ENCODE data around the gene CD226.
"Not testable (repeated sequence)": the region's sequence is repeated elsewhere in the genome, so short reads cannot be mapped to it uniquely, and the experiment has no call there.

The CD226 gene

GRCh38 chr18:69871363-69871762, 76.3 kb downstream of the CD226 start:
- no peak for DNase-seq

GRCh38 chr18:69870736-69871135, 76.9 kb downstream of the CD226 start:
- no peak for DNase-seq

- no peak for DNase-seq
Observed at GRCh38 chr18:69866212-69866611, 81.5 kb downstream of the CD226 start.

GRCh38 chr18:69865776-69866175, 81.9 kb downstream of the CD226 start:
- DNase-seq: peak; percentile 30

GRCh38 chr18:69864802-69865201, 82.9 kb downstream of the CD226 start:
- DNase-seq: not testable (repeated sequence)

GRCh38 chr18:69858897-69859296, 88.8 kb downstream of the CD226 start:
- DNase-seq: no peak

- DNase-seq: no peak
Observed at GRCh38 chr18:69854455-69854854, 93.2 kb downstream of the CD226 start.

GRCh38 chr18:69853051-69853450, 94.6 kb downstream of the CD226 start:
- DNase-seq: no peak

GRCh38 chr18:69845593-69846506, 101.8 kb downstream of the CD226 start:
- no peak for DNase-seq

GRCh38 chr18:69844656-69845055, 103.0 kb downstream of the CD226 start:
- DNase-seq: no peak

- no peak for DNase-seq
Observed at GRCh38 chr18:69843015-69843414, 104.7 kb downstream of the CD226 start.

- DNase-seq: no peak
Observed at GRCh38 chr18:69841117-69841516, 106.6 kb downstream of the CD226 start.

GRCh38 chr18:69840445-69840844, 107.2 kb downstream of the CD226 start:
- peak; percentile 30 for DNase-seq

- no peak for DNase-seq
Observed at GRCh38 chr18:69840001-69840400, 107.7 kb downstream of the CD226 start.

- no peak for DNase-seq
Observed at GRCh38 chr18:69839497-69839896, 108.2 kb downstream of the CD226 start.

GRCh38 chr18:69838620-69839411, 108.9 kb downstream of the CD226 start:
- DNase-seq: no peak

GRCh38 chr18:69838003-69838402, 109.7 kb downstream of the CD226 start:
- DNase-seq: no peak

- not testable (repeated sequence) for DNase-seq
Observed at GRCh38 chr18:69834980-69835379, 112.7 kb downstream of the CD226 start.

GRCh38 chr18:69830189-69830588, 117.5 kb downstream of the CD226 start:
- DNase-seq: no peak

- no peak for DNase-seq
Observed at GRCh38 chr18:69820538-69820937, 127.1 kb downstream of the CD226 start.

- no peak for DNase-seq
Observed at GRCh38 chr18:69819460-69819859, 128.2 kb downstream of the CD226 start.

GRCh38 chr18:69817335-69817940, 130.2 kb downstream of the CD226 start:
- DNase-seq: peak; percentile 81

- no peak for DNase-seq
Observed at GRCh38 chr18:69814861-69815385, 132.8 kb downstream of the CD226 start.

Measured in fibroblast of skin of back (primary cell).